Ishikawa (cell line): ENCODE data around the gene TAF11L2.

Experiments used
- CEBPB ChIP-seq: IDR thresholded peaks from 2 replicates; pipeline ENCODE4 v1.6.1; 2012
- CREB1 ChIP-seq: IDR thresholded peaks from 2 replicates; pipeline ENCODE4 v1.6.1; 2012; ENCODE audit warnings: low read depth
- EP300 ChIP-seq: IDR thresholded peaks from 2 replicates; pipeline ENCODE4 v1.6.1; 2012; ENCODE audit warnings: borderline replicate concordance
- FOXM1 ChIP-seq: IDR thresholded peaks from 2 replicates; pipeline ENCODE4 v1.6.1; 2012; ENCODE audit warnings: low read depth, borderline replicate concordance
- NFIC ChIP-seq: IDR thresholded peaks from 2 replicates; pipeline ENCODE4 v1.6.1; 2012
- RAD21 ChIP-seq: IDR thresholded peaks from 2 replicates; pipeline ENCODE4 v1.6.1; 2012; ENCODE audit warnings: low read depth
- TAF1 ChIP-seq: IDR thresholded peaks from 2 replicates; pipeline ENCODE4 v1.6.1; 2012; ENCODE audit warnings: low read depth, mild to moderate bottlenecking
- TCF12 ChIP-seq: IDR thresholded peaks from 2 replicates; pipeline ENCODE4 v1.6.1; 2012; ENCODE audit warnings: low read depth
- TEAD4 ChIP-seq: IDR thresholded peaks from 2 replicates; pipeline ENCODE4 v1.6.1; 2012
- YY1 ChIP-seq: IDR thresholded peaks from 2 replicates; pipeline ENCODE4 v1.6.1; 2012; ENCODE audit warnings: low read depth
- ZBTB7A ChIP-seq: IDR thresholded peaks from 2 replicates; pipeline ENCODE4 v1.6.1; 2012; ENCODE audit warnings: low read depth
- TF ChIP-seq, protein P1 (sequence below): IDR thresholded peaks from 2 replicates; pipeline ENCODE4 v1.6.1; 2012
- TF ChIP-seq, protein P2 (sequence below): IDR thresholded peaks from 2 replicates; pipeline ENCODE4 v1.6.1; 2012; ENCODE audit warnings: low read depth, mild to moderate bottlenecking
- TF ChIP-seq, protein P3 (sequence below): IDR thresholded peaks from 2 replicates; pipeline ENCODE4 v1.6.1; 2012

DNA sequence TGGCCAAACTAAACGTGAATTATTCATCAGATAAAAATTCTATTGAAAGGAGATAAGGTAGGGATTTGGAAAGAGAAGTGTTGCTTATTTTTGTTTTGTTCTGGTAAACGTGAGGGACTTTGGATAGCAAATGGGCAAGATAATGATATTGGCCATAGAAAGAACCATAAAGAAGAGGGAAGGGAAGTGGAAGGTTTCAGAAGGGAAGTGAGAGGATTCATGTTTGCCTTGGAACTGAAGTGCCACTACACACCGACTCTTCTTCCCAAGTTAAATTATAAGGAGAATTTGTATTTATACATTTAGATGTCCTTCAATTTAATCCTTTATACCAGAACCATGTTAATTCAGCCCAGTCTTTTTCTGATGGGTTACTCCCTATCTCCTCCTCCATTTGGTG lies 42.1 kb upstream of the TAF11L2 start:
- TF ChIP-seq, protein P1, sequence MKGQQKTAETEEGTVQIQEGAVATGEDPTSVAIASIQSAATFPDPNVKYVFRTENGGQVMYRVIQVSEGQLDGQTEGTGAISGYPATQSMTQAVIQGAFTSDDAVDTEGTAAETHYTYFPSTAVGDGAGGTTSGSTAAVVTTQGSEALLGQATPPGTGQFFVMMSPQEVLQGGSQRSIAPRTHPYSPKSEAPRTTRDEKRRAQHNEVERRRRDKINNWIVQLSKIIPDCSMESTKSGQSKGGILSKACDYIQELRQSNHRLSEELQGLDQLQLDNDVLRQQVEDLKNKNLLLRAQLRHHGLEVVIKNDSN: no peak
- TF ChIP-seq, protein P2, sequence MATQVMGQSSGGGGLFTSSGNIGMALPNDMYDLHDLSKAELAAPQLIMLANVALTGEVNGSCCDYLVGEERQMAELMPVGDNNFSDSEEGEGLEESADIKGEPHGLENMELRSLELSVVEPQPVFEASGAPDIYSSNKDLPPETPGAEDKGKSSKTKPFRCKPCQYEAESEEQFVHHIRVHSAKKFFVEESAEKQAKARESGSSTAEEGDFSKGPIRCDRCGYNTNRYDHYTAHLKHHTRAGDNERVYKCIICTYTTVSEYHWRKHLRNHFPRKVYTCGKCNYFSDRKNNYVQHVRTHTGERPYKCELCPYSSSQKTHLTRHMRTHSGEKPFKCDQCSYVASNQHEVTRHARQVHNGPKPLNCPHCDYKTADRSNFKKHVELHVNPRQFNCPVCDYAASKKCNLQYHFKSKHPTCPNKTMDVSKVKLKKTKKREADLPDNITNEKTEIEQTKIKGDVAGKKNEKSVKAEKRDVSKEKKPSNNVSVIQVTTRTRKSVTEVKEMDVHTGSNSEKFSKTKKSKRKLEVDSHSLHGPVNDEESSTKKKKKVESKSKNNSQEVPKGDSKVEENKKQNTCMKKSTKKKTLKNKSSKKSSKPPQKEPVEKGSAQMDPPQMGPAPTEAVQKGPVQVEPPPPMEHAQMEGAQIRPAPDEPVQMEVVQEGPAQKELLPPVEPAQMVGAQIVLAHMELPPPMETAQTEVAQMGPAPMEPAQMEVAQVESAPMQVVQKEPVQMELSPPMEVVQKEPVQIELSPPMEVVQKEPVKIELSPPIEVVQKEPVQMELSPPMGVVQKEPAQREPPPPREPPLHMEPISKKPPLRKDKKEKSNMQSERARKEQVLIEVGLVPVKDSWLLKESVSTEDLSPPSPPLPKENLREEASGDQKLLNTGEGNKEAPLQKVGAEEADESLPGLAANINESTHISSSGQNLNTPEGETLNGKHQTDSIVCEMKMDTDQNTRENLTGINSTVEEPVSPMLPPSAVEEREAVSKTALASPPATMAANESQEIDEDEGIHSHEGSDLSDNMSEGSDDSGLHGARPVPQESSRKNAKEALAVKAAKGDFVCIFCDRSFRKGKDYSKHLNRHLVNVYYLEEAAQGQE: no peak
- no peak for TF ChIP-seq YY1
- no peak for TF ChIP-seq CEBPB
- TF ChIP-seq, protein P3, sequence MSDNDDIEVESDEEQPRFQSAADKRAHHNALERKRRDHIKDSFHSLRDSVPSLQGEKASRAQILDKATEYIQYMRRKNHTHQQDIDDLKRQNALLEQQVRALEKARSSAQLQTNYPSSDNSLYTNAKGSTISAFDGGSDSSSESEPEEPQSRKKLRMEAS: no peak
- no peak for TF ChIP-seq TAF1
- no peak for TF ChIP-seq NFIC
- no peak for TF ChIP-seq RAD21
- no peak for TF ChIP-seq TEAD4
- TF ChIP-seq EP300: no peak
- TF ChIP-seq FOXM1: no peak
- TF ChIP-seq ZBTB7A: no peak
- TF ChIP-seq CREB1: no peak
- no peak for TF ChIP-seq TCF12
